Measurements from ENCODE around the gene FIG4. TPM values are rescaled to one million over a fixed set of nuclear protein-coding genes. Genes with fewer than 3 reads are reported as not detected.

Gene FIG4
- total and polyA plus RNA-seq, 2 of the 13 experiments (the other 11 are each of a cell fraction or from before 2014, with no cell fraction given) = 5.5 to 7.9 TPM

- 2% methylated on average over 3 of the region's 3 CpGs for WGBS (ENCODE audit: low lambda C conversion rate)
- POLR2A ChIA-PET = no interaction called here
- Histone ChIP-seq H3K27ac (ENCODE audit: extremely low read length, insufficient read depth, low read length) (no peak overlapping the region), H3K9ac (ENCODE audit: insufficient read depth, low read depth, low read length) (no peak overlapping the region), H3K4me1 (ENCODE audit: insufficient read depth, low read length) (no peaks in the 10 kb centered on the region), H3K4me2 (ENCODE audit: low read depth, low read length) (no peak overlapping the region), H3K4me3 (replicated peaks in 1 of 3; ENCODE audit: insufficient read depth in 1 of 3, low read depth in 2 of 3, low read length in 3 of 3) (no peak overlapping the region), H3K9me3 (ENCODE audit: low read length) (no peaks in the 10 kb centered on the region), H3K36me3 (replicated peaks in 1 of 2; ENCODE audit: control insufficient read depth in 1 of 2, insufficient read depth in 2 of 2, low read length in 2 of 2) (no peaks in the 10 kb centered on the region), H2AFZ (ENCODE audit: low read length) (no peak overlapping the region), H3K79me2 (ENCODE audit: insufficient read depth, low read length) (no peaks in the 10 kb centered on the region), H3K27me3 (ENCODE audit: control insufficient read depth in 1 of 2, insufficient read depth in 2 of 2, low read length in 2 of 2) (no peaks in the 10 kb centered on the region), H4K20me1 (ENCODE audit: insufficient read depth, low read length) (no peaks in the 10 kb centered on the region)
- TF ChIP-seq SUZ12 (IDR thresholded peaks at IDR 0.05; ENCODE audit: low read depth, low read length) = no peak
- TF ChIP-seq ZNF333 (CRISPR knock-in tag; IDR thresholded peaks at IDR 0.05; ENCODE audit: borderline replicate concordance) = no peak
- TF ChIP-seq ZBTB7B (CRISPR knock-in tag; IDR thresholded peaks at IDR 0.05) = no peak
- TF ChIP-seq ZFAT (CRISPR knock-in tag; conservative IDR thresholded peaks at IDR 0.05) = no peak
- no peak for TF ChIP-seq SP140L (CRISPR knock-in tag; IDR thresholded peaks at IDR 0.05; ENCODE audit: borderline replicate concordance)
- TF ChIP-seq SETDB1 (CRISPR knock-in tag; IDR thresholded peaks at IDR 0.05; ENCODE audit: borderline replicate concordance) = no peak
- no peak for TF ChIP-seq ZNF614 (CRISPR knock-in tag; IDR thresholded peaks at IDR 0.05; ENCODE audit: borderline replicate concordance)
- TF ChIP-seq ZNF326 (CRISPR knock-in tag; IDR thresholded peaks at IDR 0.05; ENCODE audit: borderline replicate concordance) = no peak
- TF ChIP-seq ATF7 (IDR thresholded peaks at IDR 0.05) = no peak
- no peak for TF ChIP-seq ATF7 (CRISPR knock-in tag; IDR thresholded peaks at IDR 0.05)
- TF ChIP-seq ZNF616 (CRISPR knock-in tag; IDR thresholded peaks at IDR 0.05; ENCODE audit: low read depth) = no peak
- TF ChIP-seq PAX8 (CRISPR knock-in tag; IDR thresholded peaks at IDR 0.05; ENCODE audit: borderline replicate concordance) = no peak
- TF ChIP-seq, protein P1, sequence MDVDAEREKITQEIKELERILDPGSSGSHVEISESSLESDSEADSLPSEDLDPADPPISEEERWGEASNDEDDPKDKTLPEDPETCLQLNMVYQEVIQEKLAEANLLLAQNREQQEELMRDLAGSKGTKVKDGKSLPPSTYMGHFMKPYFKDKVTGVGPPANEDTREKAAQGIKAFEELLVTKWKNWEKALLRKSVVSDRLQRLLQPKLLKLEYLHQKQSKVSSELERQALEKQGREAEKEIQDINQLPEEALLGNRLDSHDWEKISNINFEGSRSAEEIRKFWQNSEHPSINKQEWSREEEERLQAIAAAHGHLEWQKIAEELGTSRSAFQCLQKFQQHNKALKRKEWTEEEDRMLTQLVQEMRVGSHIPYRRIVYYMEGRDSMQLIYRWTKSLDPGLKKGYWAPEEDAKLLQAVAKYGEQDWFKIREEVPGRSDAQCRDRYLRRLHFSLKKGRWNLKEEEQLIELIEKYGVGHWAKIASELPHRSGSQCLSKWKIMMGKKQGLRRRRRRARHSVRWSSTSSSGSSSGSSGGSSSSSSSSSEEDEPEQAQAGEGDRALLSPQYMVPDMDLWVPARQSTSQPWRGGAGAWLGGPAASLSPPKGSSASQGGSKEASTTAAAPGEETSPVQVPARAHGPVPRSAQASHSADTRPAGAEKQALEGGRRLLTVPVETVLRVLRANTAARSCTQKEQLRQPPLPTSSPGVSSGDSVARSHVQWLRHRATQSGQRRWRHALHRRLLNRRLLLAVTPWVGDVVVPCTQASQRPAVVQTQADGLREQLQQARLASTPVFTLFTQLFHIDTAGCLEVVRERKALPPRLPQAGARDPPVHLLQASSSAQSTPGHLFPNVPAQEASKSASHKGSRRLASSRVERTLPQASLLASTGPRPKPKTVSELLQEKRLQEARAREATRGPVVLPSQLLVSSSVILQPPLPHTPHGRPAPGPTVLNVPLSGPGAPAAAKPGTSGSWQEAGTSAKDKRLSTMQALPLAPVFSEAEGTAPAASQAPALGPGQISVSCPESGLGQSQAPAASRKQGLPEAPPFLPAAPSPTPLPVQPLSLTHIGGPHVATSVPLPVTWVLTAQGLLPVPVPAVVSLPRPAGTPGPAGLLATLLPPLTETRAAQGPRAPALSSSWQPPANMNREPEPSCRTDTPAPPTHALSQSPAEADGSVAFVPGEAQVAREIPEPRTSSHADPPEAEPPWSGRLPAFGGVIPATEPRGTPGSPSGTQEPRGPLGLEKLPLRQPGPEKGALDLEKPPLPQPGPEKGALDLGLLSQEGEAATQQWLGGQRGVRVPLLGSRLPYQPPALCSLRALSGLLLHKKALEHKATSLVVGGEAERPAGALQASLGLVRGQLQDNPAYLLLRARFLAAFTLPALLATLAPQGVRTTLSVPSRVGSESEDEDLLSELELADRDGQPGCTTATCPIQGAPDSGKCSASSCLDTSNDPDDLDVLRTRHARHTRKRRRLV (CRISPR knock-in tag; IDR thresholded peaks at IDR 0.05) = no peak
- TF ChIP-seq, protein P2, sequence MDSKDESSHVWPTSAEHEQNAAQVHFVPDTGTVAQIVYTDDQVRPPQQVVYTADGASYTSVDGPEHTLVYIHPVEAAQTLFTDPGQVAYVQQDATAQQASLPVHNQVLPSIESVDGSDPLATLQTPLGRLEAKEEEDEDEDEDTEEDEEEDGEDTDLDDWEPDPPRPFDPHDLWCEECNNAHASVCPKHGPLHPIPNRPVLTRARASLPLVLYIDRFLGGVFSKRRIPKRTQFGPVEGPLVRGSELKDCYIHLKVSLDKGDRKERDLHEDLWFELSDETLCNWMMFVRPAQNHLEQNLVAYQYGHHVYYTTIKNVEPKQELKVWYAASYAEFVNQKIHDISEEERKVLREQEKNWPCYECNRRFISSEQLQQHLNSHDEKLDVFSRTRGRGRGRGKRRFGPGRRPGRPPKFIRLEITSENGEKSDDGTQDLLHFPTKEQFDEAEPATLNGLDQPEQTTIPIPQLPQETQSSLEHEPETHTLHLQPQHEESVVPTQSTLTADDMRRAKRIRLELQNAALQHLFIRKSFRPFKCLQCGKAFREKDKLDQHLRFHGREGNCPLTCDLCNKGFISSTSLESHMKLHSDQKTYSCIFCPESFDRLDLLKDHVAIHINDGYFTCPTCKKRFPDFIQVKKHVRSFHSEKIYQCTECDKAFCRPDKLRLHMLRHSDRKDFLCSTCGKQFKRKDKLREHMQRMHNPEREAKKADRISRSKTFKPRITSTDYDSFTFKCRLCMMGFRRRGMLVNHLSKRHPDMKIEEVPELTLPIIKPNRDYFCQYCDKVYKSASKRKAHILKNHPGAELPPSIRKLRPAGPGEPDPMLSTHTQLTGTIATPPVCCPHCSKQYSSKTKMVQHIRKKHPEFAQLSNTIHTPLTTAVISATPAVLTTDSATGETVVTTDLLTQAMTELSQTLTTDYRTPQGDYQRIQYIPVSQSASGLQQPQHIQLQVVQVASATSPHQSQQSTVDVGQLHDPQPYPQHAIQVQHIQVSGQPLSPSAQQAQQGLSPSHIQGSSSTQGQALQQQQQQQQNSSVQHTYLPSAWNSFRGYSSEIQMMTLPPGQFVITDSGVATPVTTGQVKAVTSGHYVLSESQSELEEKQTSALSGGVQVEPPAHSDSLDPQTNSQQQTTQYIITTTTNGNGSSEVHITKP (CRISPR knock-in tag; IDR thresholded peaks at IDR 0.05; ENCODE audit: low read depth) = no peak
- no peak for TF ChIP-seq ZNF143 (CRISPR knock-in tag; IDR thresholded peaks at IDR 0.05)
- no peak for DNase-seq (ENCODE audit: low spot score)
- in situ Hi-C loops (cut with HindIII; ENCODE audit: extremely low pct_ligation_motif_present, low pct_unique_long_range_greater_than_20kb) (no loop called here), intact Hi-C loops (cut with micrococcal nuclease; ENCODE audit: unreplicated experiment) (no loop called here)
- no TSS peak for BruUV-seq (replicated peaks)
- no peak for FAIRE-seq
- ATAC-seq = no peak
- CTCF ChIA-PET (ENCODE audit: low intra/inter-chr PET ratio, low total read pairs) = no interaction called here
Observed at GRCh38 chr6:109841869-109842268, 150.8 kb downstream of the FIG4 start.

All from HepG2 (cell line).